BJ (cell line): Measurements from ENCODE around the gene SHH. TPM values are rescaled to one million over a fixed set of nuclear protein-coding genes. Genes with fewer than 3 reads are reported as not detected.
"Not testable (repeated sequence)": the region's sequence is repeated elsewhere in the genome, so short reads cannot be mapped to it uniquely, and the experiment has no call there.

Experiments used
- CTCF ChIA-PET: fragments of 350-600 bp; formaldehyde crosslinking; extraction: SDS; loops from one replicate; lab custom pipeline; 2021; ENCODE audit warnings: antibody characterized with exemption, inconsistent platforms; lab: Yijun Ruan, JAX
- POLR2A ChIA-PET: fragments of 300-600 bp; sonication (Branson Sonifier 250); formaldehyde crosslinking; extraction: SDS; loops from one replicate; lab custom pipeline; 2021; ENCODE audit warnings: antibody characterized with exemption; lab: Charles Lee
- DNase-seq: peaks from one replicate; pipeline ENCODE4 v3.0.0-alpha.2; 2011; ENCODE audit warnings: low read depth
- H3K27me3 ChIP-seq: 2 replicates; pipeline ENCODE4 v1.6.0; 2011; ENCODE audit warnings: low read length; ENCODE audit not compliant: control insufficient read depth, insufficient read depth
- H3K36me3 ChIP-seq: 2 replicates; pipeline ENCODE4 v1.5.1; 2011; ENCODE audit warnings: low read length; ENCODE audit not compliant: control insufficient read depth, insufficient read depth
- H3K4me3 ChIP-seq: 2 replicates; pipeline ENCODE4 v1.5.1; 2011; ENCODE audit warnings: low read depth, mild to moderate bottlenecking, control low read depth, low read length
- CTCF ChIP-seq: IDR thresholded peaks from 2 replicates; pipeline ENCODE4 v1.5.1; 2011; ENCODE audit warnings: low read depth, mild to moderate bottlenecking, control low read depth, inconsistent platforms, low read length, moderate library complexity; ENCODE audit not compliant: insufficient read depth
- polyA plus RNA-seq: library from polyadenylated mRNA; depleted of rRNA; stranded (reverse); fragments of >200 nt; gene quantifications from 2 replicates; pipeline ENCODE4 v1.2.3, GENCODE V29; 2011

Gene SHH
- polyA plus RNA-seq, 1 experiment = not detected

- H3K27me3 ChIP-seq = no peaks in the 10 kb centered on the region
- H3K36me3 ChIP-seq = no peaks in the 10 kb centered on the region
- DNase-seq = no peak
- POLR2A ChIA-PET = no interaction called here
- no peak overlapping the region for H3K4me3 ChIP-seq
- TF ChIP-seq CTCF = no peak
- CTCF ChIA-PET = no interaction called here
Measured at GRCh38 chr7:155840909-155841308, 28.6 kb upstream of the SHH start.

- Histone ChIP-seq H3K4me3 (no peak overlapping the region), H3K36me3 (no peaks in the 10 kb centered on the region), H3K27me3 (no peaks in the 10 kb centered on the region)
- no peak for DNase-seq
- no peak for TF ChIP-seq CTCF
- POLR2A ChIA-PET = no interaction called here
- CTCF ChIA-PET = no interaction called here
Measured at GRCh38 chr7:155840262-155840885, 28.1 kb upstream of the SHH start.

GRCh38 chr7:155839461-155839860, 27.2 kb upstream of the SHH start:
- ChIA-PET POLR2A (no interaction called here), CTCF (no interaction called here)
- no peaks in the 10 kb centered on the region for H3K27me3 ChIP-seq
- no peak overlapping the region for H3K4me3 ChIP-seq
- TF ChIP-seq CTCF = no peak
- no peaks in the 10 kb centered on the region for H3K36me3 ChIP-seq
- no peak for DNase-seq

GRCh38 chr7:155838312-155838711, 26.0 kb upstream of the SHH start:
- H3K36me3 ChIP-seq, CTCF ChIA-PET, H3K27me3 ChIP-seq, POLR2A ChIA-PET, DNase-seq, H3K4me3 ChIP-seq: not testable (repeated sequence)

- Histone ChIP-seq H3K4me3 (no peak overlapping the region), H3K27me3 (no peaks in the 10 kb centered on the region), H3K36me3 (no peaks in the 10 kb centered on the region)
- CTCF ChIA-PET = no interaction called here
- no peak for TF ChIP-seq CTCF
- POLR2A ChIA-PET = no interaction called here
- no peak for DNase-seq
Measured at GRCh38 chr7:155837126-155837479, 24.8 kb upstream of the SHH start.
